HepG2 (cell line): ENCODE measurements around the gene BSN. TPM values are rescaled to one million over a fixed set of nuclear protein-coding genes. Genes with fewer than 3 reads are reported as not detected.

Source experiments
- EP300 ChIP-seq, 3 experiments: sonication (generic) in 1 of 3; formaldehyde crosslinking in 1 of 3; IDR thresholded peaks; 2 replicates each; pipeline versions ENCODE4 v1.5.1 to v1.6.1; 2011 to 2020; ENCODE audit warnings: low read depth in 2 of 3, low read length in 2 of 3, borderline replicate concordance in 1 of 3, improper control_type of control experiment in 1 of 3, mild to moderate bottlenecking in 1 of 3, missing genetic modification reagents in 1 of 3, moderate library complexity in 1 of 3
- FOXO1 ChIP-seq: sonication (generic); formaldehyde crosslinking; IDR thresholded peaks from 2 replicates; pipeline ENCODE4 v1.4.0; 2020; ENCODE audit warnings: missing genetic modification reagents
- HNF4A ChIP-seq: sonication (generic); formaldehyde crosslinking; IDR thresholded peaks from 2 replicates; pipeline ENCODE4 v1.4.0; 2020; ENCODE audit warnings: missing genetic modification reagents
- HNF4G ChIP-seq, 2 experiments: sonication (generic) in 1 of 2; formaldehyde crosslinking in 1 of 2; IDR thresholded peaks; 2 replicates each; pipeline versions ENCODE4 v1.4.0 to v1.6.1; 2011 to 2020; ENCODE audit warnings: borderline replicate concordance in 2 of 2, low read depth in 2 of 2, mild to moderate bottlenecking in 2 of 2, low read length in 1 of 2, missing genetic modification reagents in 1 of 2, moderate library complexity in 1 of 2
- MTA1 ChIP-seq: sonication (generic); formaldehyde crosslinking; IDR thresholded peaks from 2 replicates; pipeline ENCODE4 v1.4.0; 2020; ENCODE audit warnings: missing genetic modification reagents, mild to moderate bottlenecking, borderline replicate concordance
- NCOA2 ChIP-seq: sonication (generic); formaldehyde crosslinking; IDR thresholded peaks from 2 replicates; pipeline ENCODE4 v1.8.0; 2022; ENCODE audit warnings: inconsistent platforms
- PHF20 ChIP-seq: sonication (generic); formaldehyde crosslinking; IDR thresholded peaks from 2 replicates; pipeline ENCODE4 v1.5.0; 2020; ENCODE audit warnings: mild to moderate bottlenecking, missing genetic modification reagents
- PHF21A ChIP-seq: sonication (generic); formaldehyde crosslinking; IDR thresholded peaks from 2 replicates; pipeline ENCODE4 v1.5.0; 2020; ENCODE audit warnings: mild to moderate bottlenecking, missing genetic modification reagents
- REPIN1 ChIP-seq: sonication (generic); formaldehyde crosslinking; IDR thresholded peaks from 2 replicates; pipeline ENCODE4 v1.8.0; 2022; ENCODE audit warnings: missing genetic modification reagents, low read depth, mild to moderate bottlenecking, borderline replicate concordance
- SPEN ChIP-seq: sonication (generic); formaldehyde crosslinking; IDR thresholded peaks from 2 replicates; pipeline ENCODE4 v1.5.1; 2020; ENCODE audit warnings: low read depth, mild to moderate bottlenecking, missing genetic modification reagents
- TAF15 ChIP-seq: fragments of 200-400 bp; formaldehyde crosslinking; IDR thresholded peaks from one replicate; pipeline ENCODE4 v1.6.1; 2018; ENCODE audit warnings: mild to moderate bottlenecking, low read depth, low read length; ENCODE audit not compliant: poor library complexity, severe bottlenecking
- ZMYM3 ChIP-seq: sonication (generic); formaldehyde crosslinking; IDR thresholded peaks from 2 replicates; pipeline ENCODE4 v1.5.1; 2020; ENCODE audit warnings: mild to moderate bottlenecking, missing genetic modification reagents
- ZMYM4 ChIP-seq: sonication (generic); formaldehyde crosslinking; IDR thresholded peaks from 2 replicates; pipeline ENCODE4 v1.8.1; 2023; ENCODE audit warnings: mild to moderate bottlenecking, missing genetic modification reagents
- ZNF496 ChIP-seq: sonication (generic); formaldehyde crosslinking; IDR thresholded peaks from 2 replicates; pipeline ENCODE4 v1.8.1; 2023; ENCODE audit warnings: mild to moderate bottlenecking, moderate library complexity, missing genetic modification reagents; ENCODE audit not compliant: insufficient replicate concordance
- ZNF605 ChIP-seq: sonication (generic); formaldehyde crosslinking; IDR thresholded peaks from 2 replicates; pipeline ENCODE4 v1.8.0; 2022; ENCODE audit warnings: mild to moderate bottlenecking, missing genetic modification reagents
- ZNF776 ChIP-seq: sonication (generic); formaldehyde crosslinking; IDR thresholded peaks from 2 replicates; pipeline ENCODE4 v1.4.0; 2020; ENCODE audit warnings: mild to moderate bottlenecking, missing genetic modification reagents
- polyA plus RNA-seq, 8 experiments: library from polyadenylated mRNA; depleted of rRNA in 3 of 8; stranded (reverse) in 7 of 8; unstranded in 1 of 8; fragments of >200 nt; fragmentation: Illumina TruSeq in 4 of 8; extraction: Trizol in 4 of 8; gene quantifications; 2 replicates each; pipeline versions ENCODE4 v1.2.1 to v1.2.3, GENCODE V29; 2011 to 2016; ENCODE audit warnings: low read depth in 4 of 8, missing spikeins in 1 of 8, mixed read lengths in 1 of 8; ENCODE audit not compliant: insufficient read depth in 1 of 8
- total RNA-seq, 5 experiments: library from RNA; depleted of rRNA; stranded (reverse); fragments of >200 nt; fragmentation: Illumina TruSeq; extraction: Trizol; gene quantifications; 2 replicates each; pipeline ENCODE4 v1.2.3, GENCODE V29; 2016; ENCODE audit warnings: low read depth in 1 of 5
- TF ChIP-seq, protein P1 (sequence below), 2 experiments: sonication (generic) in 1 of 2; formaldehyde crosslinking in 1 of 2; IDR thresholded peaks; 2 replicates each; pipeline versions ENCODE4 v1.4.0 to v1.6.1; 2018 to 2020; ENCODE audit warnings: missing genetic modification reagents in 2 of 2, borderline replicate concordance in 1 of 2, low read depth in 1 of 2, mild to moderate bottlenecking in 1 of 2, missing biosample characterization in 1 of 2
- TF ChIP-seq, protein P2 (sequence below): IDR thresholded peaks from 2 replicates; pipeline ENCODE4 v1.6.1; 2012; ENCODE audit warnings: inconsistent platforms
- TF ChIP-seq, protein P3 (sequence below): sonication (generic); formaldehyde crosslinking; IDR thresholded peaks from 2 replicates; pipeline ENCODE4 v1.4.0; 2020; ENCODE audit warnings: mild to moderate bottlenecking, low read depth, missing genetic modification reagents
- TF ChIP-seq, protein P4 (sequence below): sonication (generic); formaldehyde crosslinking; IDR thresholded peaks from 2 replicates; pipeline ENCODE4 v1.4.0; 2020; ENCODE audit warnings: missing genetic modification reagents
- TF ChIP-seq, protein P5 (sequence below): sonication (generic); formaldehyde crosslinking; IDR thresholded peaks from 2 replicates; pipeline ENCODE4 v1.4.0; 2020; ENCODE audit warnings: missing genetic modification reagents

BSN gene
- total and polyA plus RNA-seq, 2 of the 13 experiments (the other 11 are each of a cell fraction or from before 2014, with no cell fraction given): 0.42 to 0.86 TPM

DNA sequence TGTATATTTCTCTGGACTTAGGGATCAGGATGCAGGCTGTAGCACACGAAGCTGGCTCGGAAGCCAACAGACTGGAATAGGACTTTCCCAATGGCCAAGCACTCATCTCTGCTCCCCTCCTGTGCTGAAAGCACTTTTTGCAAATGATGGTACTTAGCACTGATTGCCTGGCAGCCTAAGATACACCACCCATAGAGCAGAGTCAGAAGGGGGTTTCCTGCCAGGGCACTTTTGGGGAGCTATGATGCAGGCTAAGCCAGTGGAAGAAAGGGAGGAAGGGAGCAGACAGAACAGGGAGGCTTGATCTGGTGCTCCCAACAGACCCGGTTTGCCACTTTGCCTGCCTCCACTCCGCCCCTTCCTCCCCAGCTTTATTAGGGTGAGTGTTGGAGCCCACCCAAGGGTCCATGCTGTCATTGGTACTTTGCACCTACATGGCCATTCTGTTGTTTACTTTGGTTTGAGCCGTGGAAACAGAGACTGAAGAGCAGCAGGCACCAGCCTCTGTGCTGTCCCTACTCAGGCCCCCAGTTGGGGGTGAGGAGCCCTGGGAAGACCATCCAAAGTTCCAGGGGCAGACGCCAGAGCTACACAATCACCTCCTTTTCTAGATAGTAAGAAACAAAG is 15.9 kb downstream of the BSN start (continued):
- peak; percentile 62; the same call in 1 of the 2 replicates for TF ChIP-seq MTA1
- TF ChIP-seq FOXO1 (CRISPR knock-in tag): peak; percentile 54; the same call in 1 of the 2 replicates
- no peak for TF ChIP-seq ZNF776 (CRISPR knock-in tag)
- peak; percentile 46; the same call in 1 of the 2 replicates for TF ChIP-seq REPIN1 (CRISPR knock-in tag)
- TF ChIP-seq HNF4A (CRISPR knock-in tag): peak; percentile 87
- TF ChIP-seq PHF21A (CRISPR knock-in tag): peak; percentile 72
- TF ChIP-seq, protein P1, sequence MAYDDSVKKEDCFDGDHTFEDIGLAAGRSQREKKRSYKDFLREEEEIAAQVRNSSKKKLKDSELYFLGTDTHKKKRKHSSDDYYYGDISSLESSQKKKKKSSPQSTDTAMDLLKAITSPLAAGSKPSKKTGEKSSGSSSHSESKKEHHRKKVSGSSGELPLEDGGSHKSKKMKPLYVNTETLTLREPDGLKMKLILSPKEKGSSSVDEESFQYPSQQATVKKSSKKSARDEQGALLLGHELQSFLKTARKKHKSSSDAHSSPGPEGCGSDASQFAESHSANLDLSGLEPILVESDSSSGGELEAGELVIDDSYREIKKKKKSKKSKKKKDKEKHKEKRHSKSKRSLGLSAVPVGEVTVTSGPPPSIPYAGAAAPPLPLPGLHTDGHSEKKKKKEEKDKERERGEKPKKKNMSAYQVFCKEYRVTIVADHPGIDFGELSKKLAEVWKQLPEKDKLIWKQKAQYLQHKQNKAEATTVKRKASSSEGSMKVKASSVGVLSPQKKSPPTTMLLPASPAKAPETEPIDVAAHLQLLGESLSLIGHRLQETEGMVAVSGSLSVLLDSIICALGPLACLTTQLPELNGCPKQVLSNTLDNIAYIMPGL (CRISPR knock-in tag; IDR thresholded peaks at IDR 0.05; ENCODE audit: borderline replicate concordance in 1 of 2, low read depth in 1 of 2): no peak
- TF ChIP-seq ZNF496: no peak
- TF ChIP-seq ZNF605 (CRISPR knock-in tag): 0 out of 2 replicates have a peak, but pooled peaks have one; percentile 38
- peak; percentile 41; the same call in 1 of the 2 replicates for TF ChIP-seq SPEN (CRISPR knock-in tag)
- peak; percentile 73 for TF ChIP-seq ZMYM4 (CRISPR knock-in tag)
- TF ChIP-seq NCOA2: no peak
- TF ChIP-seq PHF20 (CRISPR knock-in tag): 0 out of 2 replicates have a peak, but pooled peaks have one; percentile 20
- TF ChIP-seq, protein P2, sequence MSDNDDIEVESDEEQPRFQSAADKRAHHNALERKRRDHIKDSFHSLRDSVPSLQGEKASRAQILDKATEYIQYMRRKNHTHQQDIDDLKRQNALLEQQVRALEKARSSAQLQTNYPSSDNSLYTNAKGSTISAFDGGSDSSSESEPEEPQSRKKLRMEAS: 0 out of 2 replicates have a peak, but pooled peaks have one; percentile 23
- TF ChIP-seq ZMYM3 (CRISPR knock-in tag): peak; percentile 78
- TF ChIP-seq TAF15: no peak
- TF ChIP-seq, protein P3, sequence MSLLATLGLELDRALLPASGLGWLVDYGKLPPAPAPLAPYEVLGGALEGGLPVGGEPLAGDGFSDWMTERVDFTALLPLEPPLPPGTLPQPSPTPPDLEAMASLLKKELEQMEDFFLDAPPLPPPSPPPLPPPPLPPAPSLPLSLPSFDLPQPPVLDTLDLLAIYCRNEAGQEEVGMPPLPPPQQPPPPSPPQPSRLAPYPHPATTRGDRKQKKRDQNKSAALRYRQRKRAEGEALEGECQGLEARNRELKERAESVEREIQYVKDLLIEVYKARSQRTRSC (CRISPR knock-in tag): no peak
- TF ChIP-seq, protein P4, sequence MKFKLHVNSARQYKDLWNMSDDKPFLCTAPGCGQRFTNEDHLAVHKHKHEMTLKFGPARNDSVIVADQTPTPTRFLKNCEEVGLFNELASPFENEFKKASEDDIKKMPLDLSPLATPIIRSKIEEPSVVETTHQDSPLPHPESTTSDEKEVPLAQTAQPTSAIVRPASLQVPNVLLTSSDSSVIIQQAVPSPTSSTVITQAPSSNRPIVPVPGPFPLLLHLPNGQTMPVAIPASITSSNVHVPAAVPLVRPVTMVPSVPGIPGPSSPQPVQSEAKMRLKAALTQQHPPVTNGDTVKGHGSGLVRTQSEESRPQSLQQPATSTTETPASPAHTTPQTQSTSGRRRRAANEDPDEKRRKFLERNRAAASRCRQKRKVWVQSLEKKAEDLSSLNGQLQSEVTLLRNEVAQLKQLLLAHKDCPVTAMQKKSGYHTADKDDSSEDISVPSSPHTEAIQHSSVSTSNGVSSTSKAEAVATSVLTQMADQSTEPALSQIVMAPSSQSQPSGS (CRISPR knock-in tag): 0 out of 2 replicates have a peak, but pooled peaks have one; percentile 24
- TF ChIP-seq, protein P5, sequence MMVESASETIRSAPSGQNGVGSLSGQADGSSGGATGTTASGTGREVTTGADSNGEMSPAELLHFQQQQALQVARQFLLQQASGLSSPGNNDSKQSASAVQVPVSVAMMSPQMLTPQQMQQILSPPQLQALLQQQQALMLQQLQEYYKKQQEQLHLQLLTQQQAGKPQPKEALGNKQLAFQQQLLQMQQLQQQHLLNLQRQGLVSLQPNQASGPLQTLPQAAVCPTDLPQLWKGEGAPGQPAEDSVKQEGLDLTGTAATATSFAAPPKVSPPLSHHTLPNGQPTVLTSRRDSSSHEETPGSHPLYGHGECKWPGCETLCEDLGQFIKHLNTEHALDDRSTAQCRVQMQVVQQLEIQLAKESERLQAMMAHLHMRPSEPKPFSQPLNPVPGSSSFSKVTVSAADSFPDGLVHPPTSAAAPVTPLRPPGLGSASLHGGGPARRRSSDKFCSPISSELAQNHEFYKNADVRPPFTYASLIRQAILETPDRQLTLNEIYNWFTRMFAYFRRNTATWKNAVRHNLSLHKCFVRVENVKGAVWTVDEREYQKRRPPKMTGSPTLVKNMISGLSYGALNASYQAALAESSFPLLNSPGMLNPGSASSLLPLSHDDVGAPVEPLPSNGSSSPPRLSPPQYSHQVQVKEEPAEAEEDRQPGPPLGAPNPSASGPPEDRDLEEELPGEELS (CRISPR knock-in tag): 0 out of 2 replicates have a peak, but pooled peaks have one; percentile 56
- TF ChIP-seq EP300 (IDR thresholded peaks at IDR 0.05; ENCODE audit: low read depth in 2 of 2, low read length in 2 of 2): 0 out of 4 replicates have a peak, but pooled peaks of 1 of the 2 experiments have one; percentile 32
- no peak for TF ChIP-seq EP300 (CRISPR knock-in tag; IDR thresholded peaks at IDR 0.05; ENCODE audit: borderline replicate concordance)
- peak; percentile 74; the same call in 1 of the 2 replicates for TF ChIP-seq HNF4G (IDR thresholded peaks at IDR 0.05; ENCODE audit: borderline replicate concordance, low read depth, low read length)
- no peak; the same call in 1 of the 2 replicates for TF ChIP-seq HNF4G (CRISPR knock-in tag; IDR thresholded peaks at IDR 0.05; ENCODE audit: borderline replicate concordance, low read depth)
